ENCODE data around the gene NKX6-1. TPM values are rescaled to one million over a fixed set of nuclear protein-coding genes. Genes with fewer than 3 reads are reported as not detected.

NKX6-1 gene
- total RNA-seq, 2 donors from 2014 or later = 0.14 to 0.40 TPM

DNA sequence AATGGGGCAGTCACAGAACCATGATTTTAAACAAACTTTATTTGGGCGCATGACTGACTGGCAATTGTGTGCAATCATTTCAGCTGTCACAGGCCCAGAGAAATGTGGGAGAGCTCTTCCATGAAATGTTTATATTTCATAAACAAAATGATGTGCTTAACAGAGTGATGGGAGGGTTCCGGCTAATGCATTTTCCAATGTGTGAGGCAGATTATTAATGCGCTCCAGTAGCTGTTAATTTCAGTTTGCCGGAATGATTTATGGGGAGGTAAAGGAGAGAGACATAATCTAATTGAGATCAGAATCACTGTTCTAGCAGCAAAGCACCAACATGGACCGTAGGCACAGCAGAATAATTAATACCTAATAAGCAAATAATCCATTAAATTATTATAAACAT lies 55.6 kb downstream of the NKX6-1 start:
- intact Hi-C loops (cut with DNase I) = no loop called here
- Histone ChIP-seq H3K4me3 (no peak overlapping the region), H3K4me1 (replicated peaks) (no peaks in the 10 kb centered on the region), H3K9me3 (no peaks in the 10 kb centered on the region), H3K27ac (no peak overlapping the region), H3K36me3 (no peaks in the 10 kb centered on the region), H3K27me3 (replicated peaks; ENCODE audit: insufficient read depth) (no peaks in the 10 kb centered on the region)
- TF ChIP-seq, protein P1, sequence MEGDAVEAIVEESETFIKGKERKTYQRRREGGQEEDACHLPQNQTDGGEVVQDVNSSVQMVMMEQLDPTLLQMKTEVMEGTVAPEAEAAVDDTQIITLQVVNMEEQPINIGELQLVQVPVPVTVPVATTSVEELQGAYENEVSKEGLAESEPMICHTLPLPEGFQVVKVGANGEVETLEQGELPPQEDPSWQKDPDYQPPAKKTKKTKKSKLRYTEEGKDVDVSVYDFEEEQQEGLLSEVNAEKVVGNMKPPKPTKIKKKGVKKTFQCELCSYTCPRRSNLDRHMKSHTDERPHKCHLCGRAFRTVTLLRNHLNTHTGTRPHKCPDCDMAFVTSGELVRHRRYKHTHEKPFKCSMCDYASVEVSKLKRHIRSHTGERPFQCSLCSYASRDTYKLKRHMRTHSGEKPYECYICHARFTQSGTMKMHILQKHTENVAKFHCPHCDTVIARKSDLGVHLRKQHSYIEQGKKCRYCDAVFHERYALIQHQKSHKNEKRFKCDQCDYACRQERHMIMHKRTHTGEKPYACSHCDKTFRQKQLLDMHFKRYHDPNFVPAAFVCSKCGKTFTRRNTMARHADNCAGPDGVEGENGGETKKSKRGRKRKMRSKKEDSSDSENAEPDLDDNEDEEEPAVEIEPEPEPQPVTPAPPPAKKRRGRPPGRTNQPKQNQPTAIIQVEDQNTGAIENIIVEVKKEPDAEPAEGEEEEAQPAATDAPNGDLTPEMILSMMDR (IDR thresholded peaks at IDR 0.05) = no peak
- no peak for TF ChIP-seq POLR2A (IDR thresholded peaks at IDR 0.05)
- no peak for TF ChIP-seq POLR2AphosphoS5 (IDR thresholded peaks at IDR 0.05)
- no peak for DNase-seq (ENCODE audit: low spot score)
- 79% methylated on average over 5 of the region's 5 CpGs for WGBS

DNA sequence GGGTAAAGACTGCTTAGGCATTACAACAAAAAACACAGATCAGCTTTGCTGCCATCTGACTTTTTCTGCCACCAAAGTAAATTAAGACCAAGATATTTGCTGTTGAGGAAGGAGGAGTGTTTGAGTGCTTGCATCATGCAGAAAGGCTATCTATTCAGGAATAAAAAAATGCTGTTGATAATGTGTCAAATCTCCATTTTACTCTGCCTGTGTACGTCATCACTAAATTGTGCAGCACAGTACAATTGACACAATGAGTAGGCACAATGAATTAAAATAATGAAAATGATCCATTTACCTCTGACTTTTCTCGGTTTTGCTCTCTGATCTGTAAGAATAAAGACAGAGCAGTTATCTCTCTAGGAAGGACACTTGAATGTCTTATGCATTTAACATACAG lies 56.3 kb downstream of the NKX6-1 start:
- DNase-seq (ENCODE audit: low spot score) = no peak
- Histone ChIP-seq H3K4me3 (no peak overlapping the region), H3K36me3 (no peaks in the 10 kb centered on the region), H3K27ac (no peak overlapping the region), H3K4me1 (replicated peaks) (no peaks in the 10 kb centered on the region), H3K9me3 (no peaks in the 10 kb centered on the region), H3K27me3 (replicated peaks; ENCODE audit: insufficient read depth) (no peaks in the 10 kb centered on the region)
- WGBS = 88% methylated on average over 2 of the region's 2 CpGs
- TF ChIP-seq POLR2AphosphoS5 (IDR thresholded peaks at IDR 0.05) = no peak
- TF ChIP-seq POLR2A (IDR thresholded peaks at IDR 0.05) = no peak
- TF ChIP-seq, protein P1 (IDR thresholded peaks at IDR 0.05) = no peak
- intact Hi-C loops (cut with DNase I) = no loop called here

Small RNA genes lying within 50 kb of the gene (small RNA-seq; reads per million reads assigned to genes)
- 0 reads per million in 2 donors for gene RPL3P13

Other genes with a start within 250 kb of the NKX6-1 start
- 10 to 100 TPM; 13.9 to 19.9 TPM for gene CDS1, start 83.8 kb upstream of the NKX6-1 start, total RNA-seq